ENCODE results near the gene ATP11B. TPM values are rescaled to one million over a fixed set of nuclear protein-coding genes. Genes with fewer than 3 reads are reported as not detected.
A peak's percentile ranks its signal among the peaks of the same experiment; 100 is the strongest.

ATP11B gene
- total RNA-seq, 2 donors from 2014 or later, result 30.1 to 125 TPM

- intact Hi-C loops (cut with DNase I), result no loop called here
- DNase-seq (peak; percentile 64 to 88 (median 77)), ATAC-seq (peak; percentile 100)
- peak overlapping the region; percentile 32 to 64 (median 56) for H3K27ac ChIP-seq
- TF ChIP-seq POLR2A (IDR thresholded peaks at IDR 0.05) (no peak), CTCF (IDR thresholded peaks at IDR 0.05) (peak in 4 of 7 experiments; percentile 12 to 26 (median 12))
- no peak overlapping the region for H3K4me3 ChIP-seq
- H3K4me1 ChIP-seq, result peaks cover 19% of the 10 kb centered on the region
- 10 to 11% methylated on average over 13 of the region's 13 CpGs for WGBS, 2 donors
- no peaks in the 10 kb centered on the region for H3K9me3 ChIP-seq
- H3K36me3 ChIP-seq (replicated peaks in 1 of 2; ENCODE audit: insufficient read depth in 1 of 2, low read depth in 2 of 2), result no peaks in the 10 kb centered on the region
- no peaks in the 10 kb centered on the region for H3K27me3 ChIP-seq
Measured at GRCh38 chr3:182760576-182761164, 32.6 kb upstream of the ATP11B start.

GRCh38 chr3:182763896-182764295 is 29.4 kb upstream of the ATP11B start:
- 62 to 90% methylated on average over 2 of the region's 2 CpGs for WGBS, 2 donors
- DNase-seq (no peak), ATAC-seq (no peak)
- intact Hi-C loops (cut with DNase I), result no loop called here
- Histone ChIP-seq H3K4me1 (peaks cover 19% of the 10 kb centered on the region), H3K4me3 (no peak overlapping the region), H3K9me3 (no peaks in the 10 kb centered on the region), H3K36me3 (replicated peaks in 1 of 2; ENCODE audit: insufficient read depth in 1 of 2, low read depth in 2 of 2) (no peaks in the 10 kb centered on the region), H3K27me3 (no peaks in the 10 kb centered on the region), H3K27ac (no peak overlapping the region)
- TF ChIP-seq CTCF (IDR thresholded peaks at IDR 0.05) (no peak), POLR2A (IDR thresholded peaks at IDR 0.05) (no peak)

- ATAC-seq (no peak), DNase-seq (no peak)
- TF ChIP-seq POLR2A (IDR thresholded peaks at IDR 0.05) (no peak), CTCF (IDR thresholded peaks at IDR 0.05) (no peak)
- H3K9me3 ChIP-seq, result no peaks in the 10 kb centered on the region
- H3K4me3 ChIP-seq, result no peak overlapping the region
- no peaks in the 10 kb centered on the region for H3K27me3 ChIP-seq
- H3K4me1 ChIP-seq, result peaks cover 25% of the 10 kb centered on the region
- H3K36me3 ChIP-seq (replicated peaks in 1 of 2; ENCODE audit: insufficient read depth in 1 of 2, low read depth in 2 of 2), result no peaks in the 10 kb centered on the region
- no peak overlapping the region for H3K27ac ChIP-seq
- intact Hi-C loops (cut with DNase I), result no loop called here
Measured at GRCh38 chr3:182765287-182765686, 28.0 kb upstream of the ATP11B start.

- Histone ChIP-seq H3K9me3 (no peaks in the 10 kb centered on the region), H3K27me3 (no peaks in the 10 kb centered on the region), H3K4me1 (peaks cover 18% of the 10 kb centered on the region), H3K36me3 (replicated peaks in 1 of 2; ENCODE audit: insufficient read depth in 1 of 2, low read depth in 2 of 2) (no peaks in the 10 kb centered on the region), H3K4me3 (no peak overlapping the region), H3K27ac (no peak overlapping the region)
- ATAC-seq (no peak), DNase-seq (no peak)
- TF ChIP-seq POLR2A (IDR thresholded peaks at IDR 0.05) (no peak), CTCF (IDR thresholded peaks at IDR 0.05) (no peak)
- intact Hi-C loops (cut with DNase I), result no loop called here
- 71 to 85% methylated on average over 2 of the region's 2 CpGs for WGBS, 2 donors
Measured at GRCh38 chr3:182766099-182766498, 27.2 kb upstream of the ATP11B start.

- Histone ChIP-seq H3K4me3 (no peak overlapping the region), H3K4me1 (peaks cover 7% of the 10 kb centered on the region), H3K27ac (no peak overlapping the region), H3K27me3 (no peaks in the 10 kb centered on the region), H3K9me3 (no peaks in the 10 kb centered on the region), H3K36me3 (replicated peaks in 1 of 2; ENCODE audit: insufficient read depth in 1 of 2, low read depth in 2 of 2) (no peaks in the 10 kb centered on the region)
- 86 to 95% methylated on average over 1 of the region's 1 CpG for WGBS, 2 donors
- ATAC-seq (no peak), DNase-seq (no peak)
- intact Hi-C loops (cut with DNase I), result no loop called here
- TF ChIP-seq POLR2A (IDR thresholded peaks at IDR 0.05) (no peak), CTCF (IDR thresholded peaks at IDR 0.05) (no peak)
Measured at GRCh38 chr3:182768413-182768812, 24.9 kb upstream of the ATP11B start.

All from body of pancreas (tissue), 4 donors.